Mucosa of descending colon (tissue), 3 donors: ENCODE measurements around the gene FAM83E. TPM values are rescaled to one million over a fixed set of nuclear protein-coding genes. Genes with fewer than 3 reads are reported as not detected.

ENCODE experiments used
- ATAC-seq: fragments of 200-7000 bp; cut with Tn5 transposase; one replicate; pipeline ENCODE4 v1.9.1; 2020; ENCODE audit warnings: mild to moderate bottlenecking, moderate library complexity
- DNase-seq, 3 donors: peaks; one replicate each; pipeline ENCODE4 v3.0.0-alpha.2; 2020
- H3K36me3 ChIP-seq: fragments of 200-600 bp; one replicate; pipeline ENCODE4 v1.8.0; 2021; ENCODE audit warnings: low read depth, mild to moderate bottlenecking
- H3K4me1 ChIP-seq: fragments of 200-600 bp; one replicate; pipeline ENCODE4 v1.8.0; 2021; ENCODE audit warnings: low read depth, mild to moderate bottlenecking
- H3K4me3 ChIP-seq: fragments of 200-600 bp; one replicate; pipeline ENCODE4 v1.8.0; 2021; ENCODE audit warnings: mild to moderate bottlenecking
- H3K9me3 ChIP-seq: fragments of 200-600 bp; one replicate; pipeline ENCODE4 v1.8.0; 2021; ENCODE audit warnings: mild to moderate bottlenecking
- CTCF ChIP-seq: fragments of 200-600 bp; IDR thresholded peaks from one replicate; pipeline ENCODE4 v1.8.0; 2022; ENCODE audit warnings: antibody characterized with exemption, mild to moderate bottlenecking
- intact Hi-C, 2 donors: fragments of 100-400 bp; cut with DNase I in 1 of 2; cut with micrococcal nuclease in 1 of 2; formaldehyde crosslinking; loops; one replicate each; pipeline versions ENCODE4 v1.11.0 to v1.11.1; 2022; cut with DNase I, micrococcal nuclease
- total RNA-seq, 3 donors: library from RNA; stranded (reverse); fragmentation: NEBNext Ultra II Directional in 2 of 3; extraction: Animal tissue kit (Norgen Biotek cat#: 25700) in 2 of 3; gene quantifications; one replicate each; pipeline versions ENCODE4 v1.2.1 to v1.2.4, GENCODE V29; 2021 to 2023
- donor health status: DM: no; HTN: no; CAD: no; lungs with moderate emphysema.
- donor health status: DM: no; HTN: no; CAD: no.
- donor health status: DM: no; HTN: yes; CAD: no.

The FAM83E gene
- total RNA-seq, 3 donors from 2014 or later: 97.8 to 180 (median 175) TPM

DNA sequence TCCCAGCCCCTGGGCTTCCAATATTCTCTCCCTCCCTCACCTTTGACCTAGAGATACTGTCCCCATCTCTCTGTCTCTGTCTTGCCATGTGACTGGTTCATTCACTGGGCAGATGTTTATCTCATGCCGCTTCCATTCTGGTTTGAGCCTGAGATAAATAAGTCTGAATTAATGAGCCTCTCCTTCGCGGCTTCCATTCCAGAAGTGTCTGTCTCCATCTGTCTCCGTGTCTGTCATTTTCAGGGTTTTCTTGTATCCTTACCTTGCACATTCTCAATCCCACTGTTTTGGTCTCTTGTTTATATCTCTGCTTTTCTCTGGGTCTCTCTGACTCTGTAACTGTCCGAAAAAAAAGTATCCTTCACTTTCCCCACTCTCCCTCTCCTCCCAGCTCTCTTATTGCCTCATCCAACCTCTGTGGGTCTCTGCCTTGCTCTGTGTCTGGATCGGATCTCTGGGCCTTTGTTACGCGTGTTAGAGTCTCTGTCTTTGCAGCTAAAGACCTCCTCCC is 8.7 kb upstream of the FAM83E start:
- DNase-seq (no peak), ATAC-seq (no peak)
- no peak for TF ChIP-seq CTCF
- Histone ChIP-seq H3K4me3 (no peak overlapping the region), H3K9me3 (no peaks in the 10 kb centered on the region), H3K36me3 (peaks cover 3% of the 10 kb centered on the region), H3K4me1 (peaks cover 34% of the 10 kb centered on the region)
- intact Hi-C loops: no loop called here

GRCh38 chr19:48619692-48620585 is 5.1 kb upstream of the FAM83E start:
- Histone ChIP-seq H3K9me3 (no peaks in the 10 kb centered on the region), H3K4me1 (peaks cover 44% of the 10 kb centered on the region), H3K36me3 (peaks cover 3% of the 10 kb centered on the region), H3K4me3 (peak overlapping the region; percentile 86)
- intact Hi-C loops: no loop called here
- no peak for ATAC-seq
- DNase-seq: no peak
- TF ChIP-seq CTCF: peak; percentile 10

DNA sequence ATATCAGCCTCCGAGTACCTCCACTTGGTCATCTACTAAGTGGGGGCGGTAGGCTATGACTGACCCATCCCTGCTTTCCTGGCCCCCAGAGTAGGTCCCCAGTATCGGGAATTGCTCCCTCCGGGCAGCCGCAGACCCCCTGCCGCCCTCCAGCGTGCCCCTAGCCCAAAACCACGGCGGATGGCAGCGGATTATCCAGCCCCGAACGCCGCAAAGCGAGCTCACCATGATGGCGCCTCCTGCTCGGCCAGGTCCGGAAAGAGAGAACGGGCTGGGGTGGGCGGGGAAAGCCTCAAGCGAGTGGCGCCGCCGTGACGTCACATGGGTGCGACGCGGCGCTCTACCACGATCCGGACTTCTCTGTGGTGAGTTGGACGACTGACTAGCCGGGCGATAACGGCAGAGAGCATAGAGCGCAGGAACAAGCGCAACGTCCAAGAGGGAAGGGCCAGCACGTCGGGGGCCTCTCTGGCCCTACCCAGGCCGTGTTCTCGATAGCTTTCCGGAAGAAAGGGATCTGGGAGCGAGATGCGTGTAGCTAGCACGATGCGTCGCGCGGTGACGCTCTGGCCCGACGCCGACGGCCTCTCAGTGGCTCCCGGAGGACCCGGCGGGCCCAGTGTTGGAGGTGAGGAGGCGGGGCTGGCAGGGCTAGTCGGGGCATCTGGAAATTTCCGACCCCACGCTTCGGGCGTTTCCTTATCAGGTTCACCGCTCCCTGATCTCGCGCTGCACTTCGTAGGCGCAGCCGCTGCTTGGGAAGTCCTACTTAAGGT is 4.2 kb upstream of the FAM83E start, which contains the start of the genes RPL18 and SPHK2:
Gene RPL18, minus strand, starts transcription at position 263 of the 776 bp plus-strand sequence. Its CDS starts 35 bp downstream, at position 228.
Gene SPHK2, plus strand, starts transcription at position 591 of the 776 bp plus-strand sequence. CDS start 1,009 bp downstream, outside the sequence.
- H3K9me3 ChIP-seq: no peaks in the 10 kb centered on the region
- peaks cover 44% of the 10 kb centered on the region for H3K4me1 ChIP-seq
- ATAC-seq: peak; percentile 74
- peaks cover 3% of the 10 kb centered on the region for H3K36me3 ChIP-seq
- peak within 1 kb of the TSS; percentile 86 for H3K4me3 ChIP-seq
- TF ChIP-seq CTCF: peak; percentile 7
- peak; percentile 96 to 99 (median 97) for DNase-seq
- intact Hi-C loops: no loop called here

- H3K36me3 ChIP-seq: peaks cover 3% of the 10 kb centered on the region
- no peak for TF ChIP-seq CTCF
- H3K9me3 ChIP-seq: no peaks in the 10 kb centered on the region
- peaks cover 38% of the 10 kb centered on the region for H3K4me1 ChIP-seq
- intact Hi-C loops: no loop called here
- ATAC-seq: no peak
- H3K4me3 ChIP-seq: peak overlapping the region; percentile 86
- DNase-seq: peak in 1 of 3 donors; percentile 53
These were observed 3.5 kb upstream of the FAM83E start for GRCh38 chr19:48618278-48618915.
